Mesenchymal stem cell (in vitro differentiated cells and primary cell): ENCODE results near the gene HOMER1.

ENCODE experiments used
- DNase-seq: peaks from one replicate; pipeline ENCODE4 v3.0.0-alpha.2; 2013
- H2AFZ ChIP-seq: one replicate; pipeline ENCODE4 v1.6.1; 2013; ENCODE audit warnings: low read depth, mild to moderate bottlenecking, control low read depth, inconsistent platforms, low read length, moderate library complexity
- H2AK5ac ChIP-seq: 2 replicates; pipeline ENCODE4 v1.6.1; 2013; ENCODE audit warnings: low read length, moderate library complexity, mild to moderate bottlenecking, inconsistent platforms; ENCODE audit not compliant: severe bottlenecking
- H2BK120ac ChIP-seq: one replicate; pipeline ENCODE4 v1.6.1; 2013; ENCODE audit warnings: low read depth, mild to moderate bottlenecking, inconsistent platforms, low read length, moderate library complexity
- H2BK12ac ChIP-seq, 2 experiments: one replicate each; pipeline ENCODE4 v1.6.1; 2013; ENCODE audit warnings: inconsistent platforms in 2 of 2, low read length in 2 of 2, mild to moderate bottlenecking in 2 of 2, moderate library complexity in 2 of 2, control low read depth in 1 of 2
- H2BK15ac ChIP-seq: one replicate; pipeline ENCODE4 v1.6.1; 2013; ENCODE audit warnings: mild to moderate bottlenecking, low read depth, inconsistent platforms; ENCODE audit not compliant: poor library complexity, severe bottlenecking
- H2BK5ac ChIP-seq: 2 replicates; pipeline ENCODE4 v1.6.1; 2013; ENCODE audit warnings: low read depth, mild to moderate bottlenecking, low read length, control low read depth, inconsistent platforms; ENCODE audit not compliant: poor library complexity, severe bottlenecking
- H3K14ac ChIP-seq, 2 experiments: one replicate each; pipeline ENCODE4 v1.6.1; 2013; ENCODE audit warnings: inconsistent platforms in 2 of 2, low read length in 2 of 2, control low read depth in 1 of 2, mild to moderate bottlenecking in 1 of 2, moderate library complexity in 1 of 2
- H3K18ac ChIP-seq, 2 experiments: one replicate each; pipeline ENCODE4 v1.6.1; 2013; ENCODE audit warnings: inconsistent platforms in 2 of 2, low read length in 2 of 2, control low read depth in 1 of 2, low read depth in 1 of 2, mild to moderate bottlenecking in 1 of 2
- H3K23ac ChIP-seq, 2 experiments: one replicate each; pipeline ENCODE4 v1.6.1; 2013; ENCODE audit warnings: inconsistent platforms in 2 of 2, low read length in 2 of 2, mild to moderate bottlenecking in 2 of 2, moderate library complexity in 2 of 2, control low read depth in 1 of 2
- H3K27ac ChIP-seq: 2 replicates; pipeline ENCODE4 v1.5.1; 2013; ENCODE audit warnings: mild to moderate bottlenecking, moderate library complexity, low read length, control low read depth, inconsistent platforms; ENCODE audit not compliant: poor library complexity, severe bottlenecking
- H3K27me3 ChIP-seq, 2 experiments: 2 replicates each; pipeline versions ENCODE4 v1.6.1 to v1.7.0; 2013; ENCODE audit warnings: low read length in 2 of 2, mild to moderate bottlenecking in 2 of 2, moderate library complexity in 2 of 2, control low read depth in 1 of 2, inconsistent platforms in 1 of 2; ENCODE audit not compliant: control insufficient read depth in 1 of 2, insufficient read depth in 1 of 2
- H3K36me3 ChIP-seq, 2 experiments: 2 replicates each; pipeline versions ENCODE4 v1.6.1 to v1.7.0; 2013; ENCODE audit warnings: low read length in 2 of 2, control low read depth in 1 of 2, inconsistent platforms in 1 of 2, low read depth in 1 of 2, mild to moderate bottlenecking in 1 of 2; ENCODE audit not compliant: insufficient read depth in 2 of 2, control insufficient read depth in 1 of 2
- H3K4ac ChIP-seq, 2 experiments: one replicate each; pipeline ENCODE4 v1.6.1; 2013; ENCODE audit warnings: inconsistent platforms in 2 of 2, low read length in 2 of 2, mild to moderate bottlenecking in 2 of 2, moderate library complexity in 2 of 2, control low read depth in 1 of 2, low read depth in 1 of 2
- H3K4me1 ChIP-seq: 2 replicates; pipeline ENCODE4 v1.6.1; 2013; ENCODE audit warnings: low read depth, low read length, control low read depth; ENCODE audit not compliant: control insufficient read depth, insufficient read depth
- H3K4me2 ChIP-seq: 2 replicates; pipeline ENCODE4 v1.6.1; 2013; ENCODE audit warnings: low read length, mild to moderate bottlenecking, inconsistent platforms; ENCODE audit not compliant: poor library complexity, severe bottlenecking
- H3K4me3 ChIP-seq, 2 experiments: 2 replicates each; pipeline versions ENCODE4 v1.5.1 to v1.7.0; 2013; ENCODE audit warnings: low read length in 2 of 2, mild to moderate bottlenecking in 2 of 2, control low read depth in 1 of 2, low read depth in 1 of 2; ENCODE audit not compliant: insufficient read depth in 1 of 2
- H3K79me1 ChIP-seq: replicated peaks from 2 replicates; pipeline ENCODE4 v1.6.1; 2013; ENCODE audit warnings: mild to moderate bottlenecking, control low read depth, low read length, inconsistent platforms; ENCODE audit not compliant: poor library complexity, severe bottlenecking
- H3K9ac ChIP-seq: 2 replicates; pipeline ENCODE4 v1.7.0; 2013; ENCODE audit warnings: mild to moderate bottlenecking, low read length, moderate library complexity
- H3K9me3 ChIP-seq: 2 replicates; pipeline ENCODE4 v1.7.0; 2013; ENCODE audit warnings: mild to moderate bottlenecking, low read length; ENCODE audit not compliant: control insufficient read depth
- H4K8ac ChIP-seq: one replicate; pipeline ENCODE4 v1.6.1; 2013; ENCODE audit warnings: inconsistent platforms, mild to moderate bottlenecking, low read length, moderate library complexity
- H4K91ac ChIP-seq: one replicate; pipeline ENCODE4 v1.6.1; 2013; ENCODE audit warnings: mild to moderate bottlenecking, low read length, inconsistent platforms
- WGBS: methylation state at CpG from one replicate; pipeline ENCODE4 v1.1.7; 2013; ENCODE audit warnings: mixed read lengths; 5-methylcytosine and 5-hydroxymethylcytosine counted together

The HOMER1 gene

DNA sequence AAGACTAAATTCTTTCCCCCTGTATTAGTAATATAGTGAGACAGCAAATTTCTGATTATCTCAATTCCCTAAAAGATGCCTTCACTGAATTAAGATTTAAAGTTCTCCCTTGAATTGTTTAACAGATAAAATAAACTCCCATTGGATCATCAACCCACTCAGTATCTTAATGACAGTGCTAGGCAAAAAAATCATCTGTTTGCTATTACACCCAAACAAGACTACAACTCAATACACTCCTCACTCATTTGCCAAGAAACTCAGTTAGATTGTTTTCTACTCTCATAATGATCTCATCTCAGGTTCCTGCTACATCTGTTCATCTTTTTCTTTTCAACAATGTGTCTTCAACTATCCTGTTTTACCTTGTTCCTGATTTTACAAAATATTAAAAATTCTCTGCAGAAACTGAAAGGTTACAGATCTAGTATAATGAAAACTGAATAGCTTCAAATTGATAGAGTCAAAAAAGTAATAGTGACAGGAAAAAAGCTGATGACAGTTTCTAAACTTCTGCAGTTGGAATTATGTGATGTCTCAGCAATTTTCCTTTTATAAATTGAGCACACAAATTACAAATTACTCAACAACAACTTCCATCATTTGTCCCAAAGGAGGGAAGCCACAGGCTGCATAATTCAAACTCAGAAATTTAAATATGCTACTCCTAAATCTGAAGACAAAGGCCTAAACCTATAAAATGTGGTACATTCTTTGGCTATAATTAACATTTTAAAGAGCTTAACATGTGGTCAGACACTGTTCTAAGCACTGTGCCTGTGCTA lies 39.4 kb downstream of the HOMER1 start:
- Histone ChIP-seq H4K8ac (no peak overlapping the region), H3K9me3 (no peaks in the 10 kb centered on the region), H3K36me3 (no peaks in the 10 kb centered on the region), H3K27me3 (no peaks in the 10 kb centered on the region), H2BK5ac (no peak overlapping the region), H2AK5ac (no peak overlapping the region), H3K18ac (no peak overlapping the region), H3K4me1 (no peaks in the 10 kb centered on the region), H3K9ac (no peak overlapping the region), H2BK15ac (no peak overlapping the region), H2BK12ac (no peak overlapping the region), H3K4me2 (no peak overlapping the region), H3K79me1 (peaks cover 21% of the 10 kb centered on the region), H2BK120ac (no peak overlapping the region), H3K4ac (no peak overlapping the region), H2AFZ (no peak overlapping the region), H3K14ac (no peak overlapping the region), H3K23ac (no peak overlapping the region), H3K27ac (no peak overlapping the region), H3K4me3 (no peak overlapping the region), H4K91ac (no peak overlapping the region)
- DNase-seq: no peak

DNA sequence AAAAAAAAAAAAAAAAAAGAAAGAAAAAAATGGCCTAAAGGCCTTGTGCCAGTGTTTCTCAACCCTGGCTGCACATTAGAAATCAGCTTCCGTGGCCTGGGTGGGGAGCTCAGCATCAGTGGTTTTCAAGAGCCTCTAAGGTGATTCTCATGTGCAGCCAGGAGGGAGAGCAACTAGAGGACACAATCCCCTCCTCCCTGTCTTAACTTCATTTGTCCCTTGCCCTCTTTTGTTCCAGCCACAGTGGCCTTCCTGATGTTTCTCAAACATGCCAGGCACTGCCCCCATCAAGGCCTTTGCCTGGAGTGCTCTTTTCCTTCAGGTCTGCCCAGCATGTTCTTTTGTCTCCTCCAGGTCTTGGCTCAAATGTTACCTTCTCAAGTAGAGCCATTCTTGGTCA lies 42.4 kb downstream of the HOMER1 start:
- no peak overlapping the region for H4K8ac ChIP-seq
- no peak overlapping the region for H2BK15ac ChIP-seq
- H3K4me2 ChIP-seq: no peak overlapping the region
- no peak overlapping the region for H3K4me3 ChIP-seq
- no peak overlapping the region for H2AK5ac ChIP-seq
- no peak overlapping the region for H3K23ac ChIP-seq
- no peak overlapping the region for H3K4ac ChIP-seq
- H4K91ac ChIP-seq: no peak overlapping the region
- H3K4me1 ChIP-seq: no peaks in the 10 kb centered on the region
- H3K27ac ChIP-seq: no peak overlapping the region
- H2BK120ac ChIP-seq: no peak overlapping the region
- H3K36me3 ChIP-seq: no peaks in the 10 kb centered on the region
- no peak overlapping the region for H3K14ac ChIP-seq
- no peaks in the 10 kb centered on the region for H3K9me3 ChIP-seq
- H2BK5ac ChIP-seq: no peak overlapping the region
- H3K9ac ChIP-seq: no peak overlapping the region
- no peak overlapping the region for H2BK12ac ChIP-seq
- no peak overlapping the region for H2AFZ ChIP-seq
- 95% methylated on average over 1 of the region's 1 CpG for WGBS
- no peak overlapping the region for H3K18ac ChIP-seq
- peaks cover 18% of the 10 kb centered on the region for H3K79me1 ChIP-seq
- no peak for DNase-seq
- no peaks in the 10 kb centered on the region for H3K27me3 ChIP-seq

DNA sequence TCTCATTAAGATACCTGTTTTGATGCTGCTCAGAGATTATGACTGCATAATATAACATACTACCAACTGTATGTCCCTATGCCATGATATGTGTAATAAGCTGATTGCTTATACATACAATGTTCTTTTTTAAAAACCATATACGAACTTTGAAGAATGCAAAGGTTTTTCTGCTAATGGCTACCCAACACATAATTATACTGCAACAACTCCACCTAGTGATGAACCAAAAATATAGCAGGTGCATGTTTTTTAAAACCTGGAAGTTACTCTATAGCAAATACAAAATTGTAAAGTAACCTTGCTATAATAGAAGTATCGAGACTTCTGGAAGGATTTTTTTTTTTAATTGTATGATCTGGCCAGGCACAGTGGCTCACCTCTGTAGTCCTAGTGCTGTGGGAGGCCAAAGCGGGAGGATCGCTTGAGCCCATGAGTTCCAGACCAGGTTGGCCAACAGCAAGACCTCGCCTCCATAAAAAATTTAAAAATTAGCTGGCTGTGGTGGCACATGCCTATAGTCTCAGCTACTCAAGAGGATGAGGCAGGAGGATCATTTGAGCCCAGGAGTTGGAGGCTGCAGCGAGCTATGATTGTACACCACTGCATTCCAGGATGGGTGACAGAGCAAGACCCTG lies 49.1 kb downstream of the HOMER1 start:
- 90% methylated on average over 5 of the region's 6 CpGs for WGBS

DNA sequence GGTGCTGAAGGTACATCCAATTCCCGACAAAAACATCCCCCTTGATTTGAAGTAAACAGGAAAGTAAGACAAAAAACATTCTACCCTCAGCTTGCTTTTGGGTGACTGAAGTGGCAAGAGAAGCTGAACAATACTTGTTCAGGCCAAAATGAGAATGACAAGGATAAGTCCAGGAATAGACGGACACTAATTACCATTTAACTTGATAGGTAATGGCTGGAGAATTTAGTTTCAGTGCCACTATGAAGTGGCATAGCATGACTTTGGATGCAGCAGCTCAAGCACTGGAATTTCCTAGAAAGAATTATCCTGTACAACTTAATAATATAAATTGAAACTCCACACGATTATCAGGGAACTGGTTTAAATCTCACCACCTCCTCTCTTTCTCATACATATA lies 49.7 kb downstream of the HOMER1 start:
- no peak overlapping the region for H2BK120ac ChIP-seq
- no peak overlapping the region for H2AK5ac ChIP-seq
- no peak for DNase-seq
- no peaks in the 10 kb centered on the region for H3K4me1 ChIP-seq
- H3K9ac ChIP-seq: peak overlapping the region; percentile 13
- H3K27ac ChIP-seq: no peak overlapping the region
- no peak overlapping the region for H3K23ac ChIP-seq
- H3K4ac ChIP-seq: no peak overlapping the region
- no peaks in the 10 kb centered on the region for H3K27me3 ChIP-seq
- no peak overlapping the region for H3K4me2 ChIP-seq
- no peak overlapping the region for H2BK5ac ChIP-seq
- H3K36me3 ChIP-seq: no peaks in the 10 kb centered on the region
- no peak overlapping the region for H2BK15ac ChIP-seq
- H4K91ac ChIP-seq: no peak overlapping the region
- WGBS: 53% methylated on average over 1 of the region's 3 CpGs
- peaks cover 26% of the 10 kb centered on the region for H3K79me1 ChIP-seq
- H3K18ac ChIP-seq: no peak overlapping the region
- H2AFZ ChIP-seq: no peak overlapping the region
- no peaks in the 10 kb centered on the region for H3K9me3 ChIP-seq
- H3K14ac ChIP-seq: no peak overlapping the region
- H3K4me3 ChIP-seq: no peak overlapping the region
- no peak overlapping the region for H2BK12ac ChIP-seq
- H4K8ac ChIP-seq: no peak overlapping the region

More for the DNA sequence above, 49.1 kb downstream of the HOMER1 start:
- Histone ChIP-seq H3K4ac (no peak overlapping the region), H4K8ac (no peak overlapping the region), H3K27me3 (no peaks in the 10 kb centered on the region), H3K4me1 (no peaks in the 10 kb centered on the region), H2BK120ac (no peak overlapping the region), H3K9ac (peak overlapping the region; percentile 13), H3K23ac (no peak overlapping the region), H3K14ac (no peak overlapping the region), H2BK15ac (no peak overlapping the region), H2BK12ac (no peak overlapping the region), H3K9me3 (no peaks in the 10 kb centered on the region), H3K36me3 (no peaks in the 10 kb centered on the region), H3K27ac (no peak overlapping the region), H3K4me2 (no peak overlapping the region), H3K79me1 (peaks cover 26% of the 10 kb centered on the region), H3K18ac (no peak overlapping the region), H2AK5ac (no peak overlapping the region), H2AFZ (no peak overlapping the region), H2BK5ac (no peak overlapping the region), H4K91ac (no peak overlapping the region), H3K4me3 (no peak overlapping the region)
- peak; percentile 32 for DNase-seq
